ENCODE measurements around the gene CACNA1C.

Gene CACNA1C

GRCh38 chr12:2351161-2351560, 298.4 kb downstream of the CACNA1C start:
- DNase-seq (ENCODE audit: insufficient read length, low spot score) (no peak), FAIRE-seq (no peak)

DNA sequence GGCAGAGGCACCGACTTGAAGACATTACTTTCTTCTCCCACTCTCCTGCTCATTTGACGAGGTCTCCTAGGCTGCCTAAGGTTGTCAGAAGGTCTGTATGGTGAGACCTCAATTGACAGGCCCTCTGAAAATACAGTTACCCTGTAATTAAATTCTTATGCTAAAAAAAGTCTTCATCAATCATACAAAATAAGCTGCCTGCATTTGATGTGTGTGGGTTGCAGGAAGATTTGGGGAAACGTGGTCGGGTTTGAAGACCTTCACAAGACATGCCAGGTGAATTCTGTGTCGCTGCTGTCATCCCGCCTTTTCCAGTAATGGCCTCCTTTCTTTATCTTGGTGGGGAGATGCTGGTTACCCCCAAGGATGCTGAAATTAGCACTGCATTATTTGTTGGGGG, 299.4 kb downstream of the CACNA1C start:
- DNase-seq (ENCODE audit: insufficient read length, low spot score) (no peak), FAIRE-seq (no peak)

GRCh38 chr12:2353281-2353680, 300.5 kb downstream of the CACNA1C start:
- FAIRE-seq (no peak), DNase-seq (ENCODE audit: insufficient read length, low spot score) (no peak)

DNA sequence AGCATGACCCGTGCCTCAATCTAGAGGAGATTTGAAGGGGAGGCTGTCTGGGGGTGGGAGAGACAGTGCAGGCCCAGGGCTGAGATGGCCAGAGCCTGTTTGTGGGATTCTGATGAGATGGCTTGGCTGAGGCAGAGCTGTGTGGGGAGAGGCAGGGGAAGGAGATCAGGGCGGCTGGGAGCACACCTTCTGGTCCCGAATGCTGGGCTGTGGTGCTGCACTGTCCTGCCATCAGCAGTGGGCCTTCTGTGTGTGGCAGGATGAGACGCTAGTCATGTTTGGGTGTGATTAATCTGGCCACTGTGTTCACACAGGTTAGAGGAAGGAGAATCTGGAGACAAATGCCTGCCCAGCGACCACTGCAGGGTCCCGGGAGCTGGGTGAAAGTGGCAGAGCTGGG, 300.9 kb downstream of the CACNA1C start:
- DNase-seq (ENCODE audit: insufficient read length, low spot score) (no peak), FAIRE-seq (no peak)

GRCh38 chr12:2354151-2354991, 301.6 kb downstream of the CACNA1C start:
- FAIRE-seq (no peak), DNase-seq (ENCODE audit: insufficient read length, low spot score) (no peak)

- no peak for DNase-seq (ENCODE audit: insufficient read length, low spot score)
- no peak for FAIRE-seq
Measured at GRCh38 chr12:2355198-2355597, 302.4 kb downstream of the CACNA1C start.

- FAIRE-seq (no peak), DNase-seq (ENCODE audit: insufficient read length, low spot score) (no peak)
Measured at GRCh38 chr12:2355604-2356003, 302.8 kb downstream of the CACNA1C start.

DNA sequence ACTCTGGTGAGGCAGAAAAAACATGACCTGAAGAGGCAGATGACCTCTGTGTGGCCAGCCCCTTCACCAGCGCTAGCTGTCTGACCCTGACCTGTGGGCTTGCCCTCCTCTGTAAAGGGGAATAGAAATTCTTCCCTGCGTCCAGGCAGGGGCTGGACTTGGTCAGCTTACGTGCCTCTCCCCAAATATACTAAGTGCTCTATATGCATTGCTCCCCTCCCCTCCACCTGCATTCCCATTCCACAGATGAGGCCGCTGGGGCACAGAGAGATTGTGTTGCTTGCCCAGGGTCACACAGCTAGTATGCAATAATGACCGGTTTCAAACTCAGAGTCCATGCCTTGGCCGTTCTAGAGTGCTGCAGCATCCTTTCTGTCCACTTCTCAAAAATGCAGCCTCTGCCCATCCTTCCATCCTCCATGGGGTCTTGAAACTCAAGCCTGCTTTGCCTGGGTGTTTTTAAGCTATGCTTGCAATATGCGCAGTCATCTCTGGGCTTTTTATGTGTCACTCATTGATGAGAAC, 303.9 kb downstream of the CACNA1C start:
- DNase-seq (ENCODE audit: insufficient read length, low spot score) (no peak), FAIRE-seq (no peak)

- no peak for DNase-seq (ENCODE audit: insufficient read length, low spot score)
- FAIRE-seq = no peak
Measured at GRCh38 chr12:2358986-2359658, 306.3 kb downstream of the CACNA1C start.

- DNase-seq (ENCODE audit: insufficient read length, low spot score) (no peak), FAIRE-seq (no peak)
Measured at GRCh38 chr12:2359725-2360629, 307.2 kb downstream of the CACNA1C start.

GRCh38 chr12:2360630-2361170, 307.9 kb downstream of the CACNA1C start:
- DNase-seq (ENCODE audit: insufficient read length, low spot score) (no peak), FAIRE-seq (no peak)

GRCh38 chr12:2363836-2364609, 311.2 kb downstream of the CACNA1C start:
- FAIRE-seq = no peak
- DNase-seq (ENCODE audit: insufficient read length, low spot score) = no peak

DNA sequence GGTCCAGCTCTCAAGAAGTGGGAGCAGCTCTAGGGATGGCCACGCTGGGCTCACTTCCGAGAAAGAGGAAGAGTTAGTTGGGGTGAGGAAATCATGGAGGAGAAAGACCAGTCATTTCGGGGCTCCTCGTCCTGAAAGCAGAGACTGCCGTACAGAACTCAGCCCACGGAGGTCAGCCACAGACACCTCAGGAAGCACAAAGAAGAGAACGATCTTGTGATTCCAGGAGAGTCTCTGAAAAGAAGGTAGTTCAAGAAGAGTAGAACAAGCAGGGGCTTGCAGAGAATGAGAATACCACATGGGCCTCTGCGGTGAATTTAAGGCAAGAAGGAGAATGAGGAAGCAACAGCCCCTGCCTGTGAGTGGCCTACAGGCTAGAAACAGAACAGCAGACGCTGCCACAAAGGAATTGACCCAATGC, 311.9 kb downstream of the CACNA1C start:
- no peak for FAIRE-seq

GRCh38 chr12:2366711-2367110, 313.9 kb downstream of the CACNA1C start:
- FAIRE-seq = no peak

More for the DNA sequence above, 311.9 kb downstream of the CACNA1C start:
- DNase-seq (ENCODE audit: insufficient read length, low spot score) = no peak

GRCh38 chr12:2372178-2372577, 319.4 kb downstream of the CACNA1C start:
- DNase-seq (ENCODE audit: insufficient read length, low spot score) = no peak
- FAIRE-seq = no peak

More at GRCh38 chr12:2366711-2367110, 313.9 kb downstream of the CACNA1C start:
- no peak for DNase-seq (ENCODE audit: insufficient read length, low spot score)

DNA sequence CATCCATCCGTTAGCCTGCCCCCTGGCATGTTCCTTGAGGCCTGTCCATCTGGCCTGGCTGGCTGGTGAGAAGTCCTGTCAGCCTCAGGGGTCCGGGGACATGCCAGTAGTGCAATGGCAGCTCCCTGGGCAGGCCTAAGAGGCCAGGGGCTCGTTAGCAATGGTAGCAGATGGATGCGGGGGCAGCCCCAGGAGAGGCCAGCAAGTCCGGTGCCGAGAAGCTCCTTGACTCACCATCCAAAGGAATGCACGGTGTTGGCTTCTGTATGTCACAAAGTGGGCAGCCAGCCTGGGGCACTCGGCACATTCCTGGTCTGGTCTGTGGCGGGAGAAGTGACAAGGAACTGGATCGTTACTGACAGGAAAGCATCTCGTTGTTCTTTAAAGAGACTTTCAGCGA, 319.9 kb downstream of the CACNA1C start:
- DNase-seq (ENCODE audit: insufficient read length, low spot score) = no peak
- FAIRE-seq = no peak

- FAIRE-seq = no peak
Measured at GRCh38 chr12:2373307-2373706, 320.5 kb downstream of the CACNA1C start.

DNA sequence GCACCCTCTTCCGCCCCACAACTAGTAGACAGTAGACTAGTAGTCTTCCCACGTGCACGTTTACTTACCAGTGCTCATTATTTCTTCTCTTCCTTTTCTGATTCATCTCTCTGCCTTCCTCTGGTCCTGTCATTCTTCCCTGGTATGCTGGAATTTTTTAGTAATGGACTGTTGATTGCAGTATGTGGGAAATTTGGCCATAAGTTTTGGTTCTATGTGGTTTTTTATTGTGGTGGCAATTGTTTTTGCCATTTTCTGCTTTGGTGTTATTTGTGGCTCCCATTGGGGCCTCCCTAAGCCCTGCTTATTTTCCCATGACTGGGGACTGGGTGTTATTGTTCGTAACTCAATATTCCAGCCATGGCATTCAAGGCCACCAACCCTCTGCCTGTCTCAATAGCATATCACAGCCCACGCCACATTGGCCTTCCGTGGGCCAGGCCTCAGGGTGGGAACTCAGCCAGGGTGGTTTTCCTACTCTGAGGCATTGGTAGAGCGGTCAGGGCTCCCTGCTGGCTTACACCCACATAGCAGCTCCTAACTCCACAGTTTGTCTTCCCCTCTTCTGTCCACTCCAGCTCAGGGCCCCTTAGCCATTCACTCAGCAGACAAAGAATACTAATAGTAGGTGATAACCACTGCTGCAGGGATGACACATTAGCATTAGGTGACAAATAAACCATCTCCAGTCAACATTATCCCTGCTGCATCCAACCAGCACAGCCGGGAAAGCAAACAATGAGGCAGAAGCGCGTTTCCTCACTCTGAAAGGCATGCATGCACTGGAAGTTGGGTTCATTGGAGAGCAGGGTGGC, 321.5 kb downstream of the CACNA1C start:
- DNase-seq (ENCODE audit: insufficient read length, low spot score) (no peak), FAIRE-seq (no peak)

More at GRCh38 chr12:2373307-2373706, 320.5 kb downstream of the CACNA1C start:
- no peak for DNase-seq (ENCODE audit: insufficient read length, low spot score)

DNA sequence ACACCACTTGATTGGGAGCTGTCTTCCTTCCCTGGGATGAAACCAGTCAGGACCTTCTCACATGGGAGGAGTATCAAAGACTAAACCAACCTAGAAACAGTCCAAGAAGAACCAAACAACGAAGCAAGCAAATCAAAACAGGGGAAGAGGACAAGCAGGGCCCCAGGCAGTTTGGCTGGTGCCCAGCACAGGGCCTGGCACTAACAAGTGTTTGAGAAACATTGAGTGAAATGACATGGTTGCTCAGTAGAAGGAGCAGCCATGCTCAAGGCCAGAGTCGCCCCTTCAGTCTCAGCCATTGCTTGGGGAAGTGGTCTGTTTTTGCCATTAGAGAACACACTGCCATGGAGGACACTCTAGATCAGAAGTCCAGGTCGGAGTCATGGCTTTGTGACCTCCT, 323.1 kb downstream of the CACNA1C start:
- FAIRE-seq = no peak

More for the DNA sequence above, 323.1 kb downstream of the CACNA1C start:
- no peak for DNase-seq (ENCODE audit: insufficient read length, low spot score)
